Endothelial cell of umbilical vein (primary cell): ENCODE data around the gene CEP68. TPM values are rescaled to one million over a fixed set of nuclear protein-coding genes. Genes with fewer than 3 reads are reported as not detected.

ENCODE experiments used
- BruUV-seq: library from RNA; stranded (reverse); fragments of 400-500 nt; replicated peaks from 2 replicates; lab custom pipeline; 2021; lab: Mats Ljungman, UMichigan
- CTCF ChIA-PET: fragments of 300-600, 350-600 bp; sonication (Branson Sonifier 250); formaldehyde crosslinking; loops from one replicate; lab custom pipeline; 2021; ENCODE audit warnings: antibody characterized with exemption, inconsistent platforms; lab: Charles Lee
- POLR2A ChIA-PET: fragments of 300-600, 350-600 bp; sonication (Branson Sonifier 250); formaldehyde crosslinking; loops from one replicate; lab custom pipeline; 2021; ENCODE audit warnings: antibody characterized with exemption, inconsistent platforms; lab: Charles Lee
- DNase-seq: peaks from one replicate; pipeline ENCODE4 v3.0.0-alpha.2; 2011; ENCODE audit warnings: low read depth, low spot score
- FAIRE-seq: peaks from 2 replicates; lab custom pipeline; 2011; peaks lifted over from hg19 to GRCh38; lab: Jason Lieb, UNC
- H2AFZ ChIP-seq: 2 replicates; pipeline ENCODE4 v1.6.0; 2012; ENCODE audit warnings: low read depth, low read length, control low read depth, inconsistent platforms
- H3K27ac ChIP-seq: 2 replicates; pipeline ENCODE4 v1.5.1; 2011; ENCODE audit warnings: low read depth, mild to moderate bottlenecking, control low read depth, low read length, moderate library complexity; ENCODE audit not compliant: insufficient read depth
- H3K27me3 ChIP-seq, 2 experiments: 2 replicates each; pipeline versions ENCODE4 v1.6.0 to v1.6.1; 2011; ENCODE audit warnings: low read length in 2 of 2, mixed read lengths in 1 of 2; ENCODE audit not compliant: control insufficient read depth in 2 of 2, insufficient read depth in 2 of 2
- H3K36me3 ChIP-seq, 2 experiments: 2 replicates in 1 of 2; 3 replicates in 1 of 2; pipeline ENCODE4 v1.5.1; 2011; ENCODE audit warnings: low read length in 2 of 2, mild to moderate bottlenecking in 1 of 2, moderate library complexity in 1 of 2; ENCODE audit not compliant: control insufficient read depth in 2 of 2, insufficient read depth in 2 of 2; ENCODE audit errors: extremely low read depth in 1 of 2
- H3K4me1 ChIP-seq: 3 replicates; pipeline ENCODE4 v1.5.1; 2011; ENCODE audit warnings: mild to moderate bottlenecking, low read length; ENCODE audit not compliant: control insufficient read depth, insufficient read depth; ENCODE audit errors: extremely low read depth
- H3K4me2 ChIP-seq: 2 replicates; pipeline ENCODE4 v1.6.1; 2011; ENCODE audit warnings: low read length, control low read depth, mixed read lengths; ENCODE audit not compliant: insufficient read depth
- H3K4me3 ChIP-seq, 3 experiments: fragments of 200-600 bp in 1 of 3; sonication (generic), shearing (Covaris generic) in 1 of 3; replicated peaks in 1 of 3; 2 replicates each; pipeline ENCODE4 v1.5.1; 2011 to 2016; ENCODE audit warnings: control low read depth in 3 of 3, low read length in 3 of 3, mild to moderate bottlenecking in 2 of 3, inconsistent platforms in 1 of 3, low read depth in 1 of 3, moderate library complexity in 1 of 3; ENCODE audit not compliant: insufficient read depth in 1 of 3
- H3K79me2 ChIP-seq: 2 replicates; pipeline ENCODE4 v1.6.0; 2012; ENCODE audit warnings: low read length, inconsistent platforms; ENCODE audit not compliant: control insufficient read depth, insufficient read depth
- H3K9ac ChIP-seq: replicated peaks from 2 replicates; pipeline ENCODE3; 2011; ENCODE audit warnings: low read length, control low read depth; ENCODE audit not compliant: insufficient read depth; ENCODE audit errors: extremely low read depth
- H3K9me1 ChIP-seq: replicated peaks from 3 replicates; pipeline ENCODE4 v1.6.0; 2011; ENCODE audit warnings: mild to moderate bottlenecking, low read length; ENCODE audit not compliant: control insufficient read depth, insufficient read depth; ENCODE audit errors: extremely low read depth
- H3K9me3 ChIP-seq: replicated peaks from 2 replicates; pipeline ENCODE4 v1.5.1; 2012; ENCODE audit warnings: low read length, inconsistent platforms; ENCODE audit not compliant: control insufficient read depth, insufficient read depth
- H4K20me1 ChIP-seq: replicated peaks from 2 replicates; pipeline ENCODE3; 2011; ENCODE audit warnings: mild to moderate bottlenecking, low read length; ENCODE audit not compliant: control insufficient read depth, insufficient read depth; ENCODE audit errors: extremely low read depth
- EZH2 ChIP-seq: IDR thresholded peaks from 2 replicates; pipeline ENCODE4 v1.6.1; 2012; ENCODE audit warnings: borderline replicate concordance, low read depth, mild to moderate bottlenecking, moderate library complexity, low read length, inconsistent platforms; ENCODE audit not compliant: severe bottlenecking
- FOS ChIP-seq: IDR thresholded peaks from 2 replicates; pipeline ENCODE4 v1.6.1; 2011; ENCODE audit warnings: mild to moderate bottlenecking, low read length, moderate library complexity, borderline replicate concordance; ENCODE audit not compliant: insufficient read depth
- GATA2 ChIP-seq: IDR thresholded peaks from 2 replicates; pipeline ENCODE4 v1.7.0; 2011; ENCODE audit warnings: low read depth, mild to moderate bottlenecking, moderate library complexity, mixed read lengths, low read length; ENCODE audit not compliant: insufficient read length, insufficient read depth
- JUN ChIP-seq: IDR thresholded peaks from 2 replicates; pipeline ENCODE4 v1.6.1; 2011; ENCODE audit warnings: borderline replicate concordance, low read depth; ENCODE audit not compliant: insufficient read length, insufficient read depth
- MYC ChIP-seq: IDR thresholded peaks from one replicate; pipeline ENCODE4 v1.6.1; 2011; ENCODE audit warnings: mild to moderate bottlenecking, low read depth, low read length
- POLR2A ChIP-seq: IDR thresholded peaks from 2 replicates; pipeline ENCODE4 v1.6.1; 2012; ENCODE audit warnings: low read depth, mild to moderate bottlenecking, control low read depth, low read length
- POLR2AphosphoS5 ChIP-seq: IDR thresholded peaks from 2 replicates; pipeline ENCODE4 v1.6.1; 2012; ENCODE audit warnings: low read depth, mild to moderate bottlenecking, control low read depth, low read length, moderate library complexity; ENCODE audit not compliant: insufficient read depth
- dilution Hi-C: fragments of 300-500 bp; cut with MboI; formaldehyde crosslinking; loops from one replicate; pipeline ENCODE4 v1.15.0; 2019; ENCODE audit warnings: low sequenced_read_pairs; ENCODE audit not compliant: extremely low pct_ligation_motif_present
- intact Hi-C: fragments of 100-400 bp; cut with micrococcal nuclease; formaldehyde crosslinking; loops from one replicate; pipeline ENCODE4 v1.10.0; 2022
- polyA plus RNA-seq, 4 experiments: library from polyadenylated mRNA; depleted of rRNA in 3 of 4; stranded (reverse) in 3 of 4; unstranded in 1 of 4; fragments of >200 nt; gene quantifications; 2 replicates each; pipeline versions ENCODE4 v1.2.1 to v1.2.3, GENCODE V29; 2011 to 2012; ENCODE audit warnings: missing spikeins in 1 of 4
- total RNA-seq: library from RNA; stranded (reverse); gene quantifications from 2 replicates; pipeline ENCODE4 v1.2.3, GENCODE V29; 2021
- TF ChIP-seq, protein P1 (sequence below), 2 donors: IDR thresholded peaks; 1 replicate in 1 of 2; 2 replicates in 1 of 2; pipeline ENCODE4 v1.5.1; 2011; ENCODE audit warnings: low read length in 2 of 2, mild to moderate bottlenecking in 2 of 2, moderate library complexity in 2 of 2, control low read depth in 1 of 2, inconsistent platforms in 1 of 2, low read depth in 1 of 2; ENCODE audit not compliant: insufficient read depth in 1 of 2; ENCODE audit errors: extremely low read depth in 1 of 2
- TF ChIP-seq, protein P2 (sequence below): IDR thresholded peaks from 2 replicates; pipeline ENCODE4 v1.6.1; 2011; ENCODE audit not compliant: insufficient read depth, insufficient read length

Gene CEP68
- total and polyA plus RNA-seq, 2 donors (not counting 3 experiments of a cell fraction or from before 2014, with no cell fraction given) = 21.4 to 22.0 TPM

DNA sequence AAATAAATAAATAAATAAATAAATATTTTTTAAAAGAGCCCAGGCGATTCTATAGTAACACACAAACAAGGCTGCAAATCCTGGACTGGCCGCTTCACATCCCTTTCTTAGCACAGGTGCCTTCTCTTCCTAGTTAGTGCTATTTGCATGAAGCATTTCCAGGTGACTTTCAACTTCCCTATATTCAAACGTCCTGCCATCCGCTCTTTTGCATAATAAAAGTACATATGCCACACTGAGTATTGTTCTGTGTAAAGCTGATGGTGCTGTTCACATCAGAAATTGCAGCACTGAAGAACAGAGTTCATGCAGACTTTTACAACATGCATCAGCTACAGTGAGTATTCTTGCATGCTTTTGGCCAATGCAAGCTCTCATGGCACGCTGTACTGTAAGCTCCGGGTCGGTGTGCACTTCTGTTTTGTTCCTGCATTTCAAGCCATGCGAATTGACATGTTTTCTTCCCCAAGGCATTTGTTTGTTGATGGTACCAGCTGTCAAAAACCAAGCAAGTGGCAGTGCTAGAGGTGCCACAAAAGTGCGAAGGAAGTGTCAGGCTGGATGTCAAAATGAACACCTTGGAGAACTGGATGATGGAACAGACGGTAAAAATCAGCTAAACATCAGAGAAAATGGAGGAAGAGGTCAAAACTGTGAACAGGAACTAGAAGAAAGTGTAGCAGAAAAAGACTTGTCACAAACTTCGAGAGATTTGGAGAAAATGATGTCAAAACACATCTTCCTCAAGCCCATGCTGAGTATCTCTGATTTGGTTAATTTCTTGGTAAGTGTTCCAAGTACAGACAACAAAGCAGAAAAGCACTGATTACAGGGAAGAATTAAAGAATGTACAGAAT lies 25.5 kb upstream of the CEP68 start:
- intact Hi-C loops = no loop called here
- POLR2A ChIA-PET = no interaction called here

More for the DNA sequence above, 25.5 kb upstream of the CEP68 start:
- Histone ChIP-seq H3K9me1 (no peaks in the 10 kb centered on the region), H3K79me2 (no peaks in the 10 kb centered on the region), H4K20me1 (no peaks in the 10 kb centered on the region), H3K27me3 (no peaks in the 10 kb centered on the region), H3K27ac (no peak overlapping the region), H2AFZ (no peak overlapping the region), H3K9ac (no peak overlapping the region), H3K9me3 (no peaks in the 10 kb centered on the region), H3K4me3 (no peak overlapping the region), H3K4me1 (peaks cover 9% of the 10 kb centered on the region), H3K36me3 (no peaks in the 10 kb centered on the region), H3K4me2 (no peak overlapping the region)
- CTCF ChIA-PET = interaction anchor here (1.3 to 5.1 kb wide), 2 partner anchors 12 to 112 kb away, joined by 3 to 44 read pairs; no protein-coding TSS in a partner anchor
- dilution Hi-C loops = no loop called here
- no peak for FAIRE-seq
- TF ChIP-seq MYC = no peak
- TF ChIP-seq, protein P1, sequence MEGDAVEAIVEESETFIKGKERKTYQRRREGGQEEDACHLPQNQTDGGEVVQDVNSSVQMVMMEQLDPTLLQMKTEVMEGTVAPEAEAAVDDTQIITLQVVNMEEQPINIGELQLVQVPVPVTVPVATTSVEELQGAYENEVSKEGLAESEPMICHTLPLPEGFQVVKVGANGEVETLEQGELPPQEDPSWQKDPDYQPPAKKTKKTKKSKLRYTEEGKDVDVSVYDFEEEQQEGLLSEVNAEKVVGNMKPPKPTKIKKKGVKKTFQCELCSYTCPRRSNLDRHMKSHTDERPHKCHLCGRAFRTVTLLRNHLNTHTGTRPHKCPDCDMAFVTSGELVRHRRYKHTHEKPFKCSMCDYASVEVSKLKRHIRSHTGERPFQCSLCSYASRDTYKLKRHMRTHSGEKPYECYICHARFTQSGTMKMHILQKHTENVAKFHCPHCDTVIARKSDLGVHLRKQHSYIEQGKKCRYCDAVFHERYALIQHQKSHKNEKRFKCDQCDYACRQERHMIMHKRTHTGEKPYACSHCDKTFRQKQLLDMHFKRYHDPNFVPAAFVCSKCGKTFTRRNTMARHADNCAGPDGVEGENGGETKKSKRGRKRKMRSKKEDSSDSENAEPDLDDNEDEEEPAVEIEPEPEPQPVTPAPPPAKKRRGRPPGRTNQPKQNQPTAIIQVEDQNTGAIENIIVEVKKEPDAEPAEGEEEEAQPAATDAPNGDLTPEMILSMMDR (IDR thresholded peaks at IDR 0.05; ENCODE audit: extremely low read depth in 1 of 2, insufficient read depth in 1 of 2, low read depth in 1 of 2, low read length in 2 of 2) = no peak
- no peak for TF ChIP-seq POLR2A
- TF ChIP-seq, protein P2, sequence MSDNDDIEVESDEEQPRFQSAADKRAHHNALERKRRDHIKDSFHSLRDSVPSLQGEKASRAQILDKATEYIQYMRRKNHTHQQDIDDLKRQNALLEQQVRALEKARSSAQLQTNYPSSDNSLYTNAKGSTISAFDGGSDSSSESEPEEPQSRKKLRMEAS = no peak
- TF ChIP-seq POLR2AphosphoS5 = no peak
- no peak for TF ChIP-seq FOS
- TF ChIP-seq JUN = no peak
- TF ChIP-seq GATA2 = no peak
- TF ChIP-seq EZH2 = no peak
- no TSS peak for BruUV-seq
- DNase-seq = no peak
